Measurements from ENCODE around the gene SFXN2.
"Not testable (repeated sequence)": the region's sequence is repeated elsewhere in the genome, so short reads cannot be mapped to it uniquely, and the experiment has no call there.

The SFXN2 gene

DNA sequence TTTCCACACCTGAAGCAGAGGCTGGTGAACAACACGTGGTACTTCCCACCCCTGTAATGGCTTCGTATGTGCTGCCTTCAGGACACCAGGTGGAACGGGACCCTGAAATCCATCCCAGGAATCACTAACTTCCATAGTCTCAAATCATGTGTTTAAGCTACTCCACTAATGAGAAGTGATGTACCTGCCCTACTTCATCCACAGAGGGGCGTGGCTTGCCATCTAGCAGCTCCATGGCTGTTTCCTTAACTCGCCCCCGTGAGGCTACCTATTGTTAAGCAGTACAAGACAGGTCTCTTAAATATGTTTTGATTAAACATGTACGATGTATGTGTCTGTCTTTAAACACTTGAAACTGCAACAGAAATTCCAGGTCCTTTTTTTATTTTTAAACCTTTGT lies 32.0 kb upstream of the SFXN2 start:
- no peak for DNase-seq

DNA sequence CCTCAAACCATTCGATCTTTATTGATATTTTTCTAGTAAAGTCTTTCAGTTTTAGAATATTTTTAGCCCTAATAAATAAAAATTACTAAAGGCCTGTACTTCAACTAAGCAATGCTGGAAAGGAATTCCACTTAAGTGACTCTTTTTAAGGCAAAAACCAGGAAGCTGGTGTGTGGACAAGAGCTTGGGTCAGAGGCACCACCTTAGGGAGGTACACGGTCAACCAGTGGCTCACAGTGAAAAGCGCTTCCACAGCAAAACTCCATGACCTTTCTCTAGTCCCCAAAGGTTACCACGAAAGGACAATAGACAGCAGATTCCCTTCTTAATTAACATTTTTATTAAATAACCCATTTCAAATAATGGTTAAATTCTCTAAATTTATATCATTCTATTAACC lies 31.5 kb upstream of the SFXN2 start:
- no peak for DNase-seq

DNA sequence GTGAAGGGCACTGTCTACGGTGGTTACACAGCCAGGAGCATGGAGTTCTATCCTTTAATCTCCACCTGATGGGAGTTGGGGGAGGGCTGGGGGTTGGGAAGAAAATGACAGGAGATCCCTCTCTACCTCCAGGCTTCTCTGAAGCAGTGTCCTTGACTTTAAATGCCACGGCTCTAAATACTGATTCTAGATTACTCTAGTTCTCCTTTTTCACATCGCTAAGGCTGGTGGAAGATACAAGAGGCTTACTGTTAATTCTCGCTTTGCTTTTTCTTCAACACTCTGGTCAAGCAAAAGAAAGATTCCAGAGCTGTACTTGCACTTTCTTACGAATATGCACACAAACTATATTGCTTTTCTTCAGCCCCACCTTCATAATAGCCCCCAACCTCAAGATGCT lies 30.7 kb upstream of the SFXN2 start:
- DNase-seq: no peak

GRCh38 chr10:102691285-102692066 lies 23.0 kb upstream of the SFXN2 start:
- DNase-seq: no peak

DNA sequence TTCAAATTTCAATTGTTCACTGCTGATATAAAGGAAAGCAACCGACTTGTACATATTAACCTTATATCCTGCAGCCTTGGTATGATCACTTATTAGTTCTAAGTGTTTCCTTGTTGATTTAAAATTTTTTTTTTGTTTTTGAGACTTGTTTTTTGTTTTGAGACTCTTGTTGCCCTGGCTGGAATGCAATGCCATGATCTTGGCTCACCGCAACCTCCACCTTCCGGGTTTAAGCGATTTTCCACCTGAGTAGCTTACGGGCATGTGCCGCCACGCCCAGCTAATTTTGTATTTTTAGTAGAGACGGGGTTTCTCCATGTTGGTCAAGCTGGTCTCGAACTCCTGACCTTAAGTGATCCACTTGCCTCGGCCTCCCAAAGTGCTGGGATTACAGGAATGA lies 19.0 kb upstream of the SFXN2 start:
- not testable (repeated sequence) for DNase-seq

DNA sequence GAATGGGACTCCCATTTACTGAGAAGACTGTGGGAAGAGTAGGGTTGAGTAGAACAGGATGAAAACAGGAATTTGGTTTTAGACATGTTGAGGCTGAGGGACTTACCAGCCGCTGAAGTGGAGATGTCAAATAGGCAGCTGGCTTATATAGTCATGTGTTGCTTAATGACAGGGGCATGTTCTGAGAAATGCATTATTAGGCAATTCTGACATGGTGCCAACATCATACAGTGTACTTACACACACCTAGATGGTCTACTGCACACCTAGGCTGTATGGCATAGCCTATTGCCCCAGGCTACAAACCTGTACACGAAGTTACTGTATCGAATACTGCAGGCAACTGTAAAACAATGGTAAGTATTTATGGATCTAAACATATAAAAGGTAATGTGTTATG lies 17.7 kb upstream of the SFXN2 start:
- DNase-seq: no peak

DNA sequence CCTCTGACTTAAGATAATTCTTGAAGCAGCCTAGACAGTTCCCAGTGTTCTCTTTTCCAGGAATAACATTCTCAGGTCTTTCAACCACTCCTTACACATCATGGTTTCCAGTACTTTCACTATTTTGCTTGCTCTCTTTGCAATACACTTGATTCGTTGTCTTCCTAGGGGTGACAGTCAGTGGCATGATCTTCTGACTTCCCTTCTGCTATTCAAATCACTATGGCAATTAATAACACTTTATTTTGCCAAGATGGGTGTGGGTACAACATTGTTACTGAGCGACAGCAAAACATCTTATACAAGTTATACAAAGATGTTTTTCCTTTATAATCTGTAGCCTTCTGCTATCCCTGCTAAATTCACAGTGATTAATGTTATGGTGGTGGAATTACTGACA lies 15.5 kb upstream of the SFXN2 start:
- no peak for DNase-seq

GRCh38 chr10:102701272-102701671 lies 13.2 kb upstream of the SFXN2 start:
- no peak for DNase-seq

- DNase-seq: no peak
These were observed 12.6 kb upstream of the SFXN2 start for GRCh38 chr10:102701796-102702195.

DNA sequence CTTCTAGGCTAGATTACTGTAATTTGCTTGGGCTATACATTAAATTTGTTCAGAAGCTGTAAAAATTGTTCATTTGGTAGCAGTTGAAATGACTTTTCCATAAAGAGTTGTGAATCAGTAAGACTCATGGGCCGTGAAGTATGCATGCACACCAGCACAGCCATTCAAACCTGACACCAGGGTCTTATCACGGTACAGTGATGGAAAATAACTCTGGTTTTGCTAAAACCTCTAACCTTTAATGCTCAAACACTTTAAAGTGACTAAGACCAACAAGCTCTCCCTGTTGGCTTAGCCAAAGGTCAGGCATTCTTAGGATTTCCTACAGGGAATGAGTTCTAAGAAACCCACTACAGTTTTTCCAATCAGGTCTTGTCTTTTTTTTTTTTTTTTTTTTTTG lies 11.7 kb upstream of the SFXN2 start:
- DNase-seq: no peak

- DNase-seq: no peak
These were observed 9.5 kb upstream of the SFXN2 start for GRCh38 chr10:102704915-102705314.

DNA sequence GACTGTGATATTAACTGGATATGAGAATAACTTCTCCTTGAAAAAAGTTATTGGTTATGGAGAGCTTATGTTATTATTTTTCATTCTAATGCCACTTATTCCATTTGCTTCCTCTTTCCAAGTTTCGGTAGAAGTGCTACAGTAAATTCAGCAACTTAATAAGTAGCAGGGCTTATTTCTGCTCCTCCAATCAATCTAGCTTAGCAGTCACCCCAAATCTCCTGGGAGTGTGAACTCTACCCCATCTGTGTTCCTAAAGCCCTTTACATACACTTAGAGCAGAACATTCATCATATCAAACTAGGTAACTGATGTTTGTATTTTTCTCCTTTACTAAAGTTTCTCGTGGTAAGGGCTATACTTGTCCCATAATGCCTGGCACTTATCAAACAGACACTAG lies 8.9 kb upstream of the SFXN2 start:
- no peak for DNase-seq

DNA sequence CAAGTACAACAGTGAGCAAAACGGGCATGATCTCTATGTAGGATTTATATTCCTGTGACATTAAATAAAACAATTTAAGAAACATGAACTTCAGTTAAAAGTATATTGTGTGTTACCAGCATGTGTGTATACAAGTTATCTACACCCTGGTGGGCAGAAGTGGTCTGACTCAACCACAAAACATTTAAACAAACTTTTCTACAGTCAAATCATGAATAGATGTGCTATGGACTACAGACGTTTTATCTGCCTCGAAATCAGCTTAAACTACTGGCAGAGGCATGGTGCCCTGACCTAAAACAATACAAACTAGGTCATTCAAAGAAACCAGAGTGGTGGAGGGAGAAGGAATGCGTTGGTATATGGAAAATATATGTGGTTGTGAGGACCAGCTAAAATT lies 3.8 kb upstream of the SFXN2 start:
- peak; percentile 34 for DNase-seq

GRCh38 chr10:102712089-102712488 lies 2.3 kb upstream of the SFXN2 start:
- DNase-seq: no peak

GRCh38 chr10:102712843-102713538 lies 1.4 kb upstream of the SFXN2 start:
- DNase-seq: no peak

GRCh38 chr10:102713539-102713813 lies 960 bp upstream of the SFXN2 start:
- no peak for DNase-seq

DNA sequence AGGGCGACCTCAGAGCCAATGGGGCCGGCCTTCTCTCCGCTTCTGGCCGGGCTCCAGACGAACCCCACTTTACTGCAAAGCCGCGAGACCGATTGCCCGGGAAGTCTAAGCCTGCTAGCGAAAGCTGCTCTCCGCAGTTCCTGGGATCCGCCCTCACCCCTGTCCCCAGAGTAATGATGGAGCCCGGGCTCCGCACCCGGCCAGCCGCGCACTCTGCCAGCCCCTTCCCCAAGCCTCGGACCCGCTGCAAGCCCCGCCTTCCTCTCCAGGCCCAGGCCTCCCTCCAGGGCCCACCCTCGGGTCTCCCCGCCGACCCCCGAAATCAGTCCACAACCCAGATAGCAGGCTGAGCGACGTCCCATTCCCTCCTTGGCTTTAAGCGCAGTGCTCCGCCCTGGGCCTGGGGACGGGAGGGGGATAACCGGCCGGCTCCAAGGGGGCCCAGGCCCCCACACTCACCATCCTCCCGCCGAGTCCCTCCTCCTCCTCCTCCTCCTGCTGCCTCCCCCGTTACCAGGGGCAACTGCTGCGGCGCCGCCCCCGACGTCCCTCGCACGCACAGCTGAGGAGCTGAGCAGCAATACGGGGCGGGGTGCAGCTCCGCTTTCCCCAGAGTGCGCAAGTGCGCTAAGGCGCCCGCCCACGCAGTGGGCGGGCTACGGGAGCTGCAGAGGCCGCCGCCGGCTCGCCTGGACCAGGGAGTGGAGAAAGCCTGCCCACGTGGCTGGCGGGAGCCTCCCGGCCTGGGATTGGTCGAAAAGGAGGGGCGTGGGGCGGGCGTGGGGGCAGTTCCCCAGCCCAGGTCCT lies 419 bp upstream of the SFXN2 start, which contains the start of gene ARL3:
TSS of gene ARL3 (minus strand) at position 584 of the 807 bp plus-strand sequence. CDS start at position 462, 122 bp downstream.
- peak; percentile 95 for DNase-seq

- no peak for DNase-seq
These were observed 1.4 kb downstream of the SFXN2 start for GRCh38 chr10:102715880-102716279.

- DNase-seq: not testable (repeated sequence)
These were observed 2.6 kb downstream of the SFXN2 start for GRCh38 chr10:102716900-102717565.

DNA sequence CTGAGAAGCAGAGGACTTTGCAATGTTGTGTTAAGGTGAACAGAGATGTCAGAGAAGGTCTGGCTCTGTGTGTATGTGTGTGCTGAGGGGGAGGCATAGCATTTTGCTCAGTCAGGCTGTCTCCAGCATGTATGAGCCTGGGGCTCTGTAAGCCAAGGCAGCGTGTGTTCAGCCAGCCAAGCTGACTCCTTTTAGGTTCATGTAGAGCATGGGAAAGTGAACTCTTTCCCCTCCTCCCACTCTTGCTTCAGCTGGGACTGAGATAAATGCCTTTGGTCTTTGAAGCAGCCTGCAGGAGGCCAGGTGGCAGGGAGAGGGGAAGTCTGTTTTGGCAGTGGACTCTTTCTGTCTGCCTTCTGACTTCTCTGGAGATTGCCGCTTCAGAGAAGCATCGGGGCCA lies 3.8 kb downstream of the SFXN2 start:
- no peak for DNase-seq

DNA sequence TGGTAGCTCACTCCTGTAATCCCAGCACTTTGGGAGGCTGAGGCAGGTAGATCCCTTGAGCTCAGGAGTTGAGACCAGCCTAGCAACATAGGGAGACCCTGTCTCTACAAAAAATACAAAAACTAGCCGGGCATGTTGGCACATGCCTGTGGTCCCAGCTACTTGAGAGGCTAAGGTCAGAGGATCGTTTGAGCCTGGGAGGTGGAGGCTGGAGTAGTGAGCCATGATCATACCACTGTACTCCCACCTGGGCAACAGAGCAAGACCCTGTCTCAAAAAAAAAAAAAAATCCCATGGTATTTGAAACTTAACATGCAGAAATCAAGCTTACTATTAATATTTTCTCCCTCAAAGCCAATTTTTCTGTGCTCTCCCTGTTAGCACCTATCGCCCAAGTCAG lies 5.9 kb downstream of the SFXN2 start:
- no peak for DNase-seq

DNA sequence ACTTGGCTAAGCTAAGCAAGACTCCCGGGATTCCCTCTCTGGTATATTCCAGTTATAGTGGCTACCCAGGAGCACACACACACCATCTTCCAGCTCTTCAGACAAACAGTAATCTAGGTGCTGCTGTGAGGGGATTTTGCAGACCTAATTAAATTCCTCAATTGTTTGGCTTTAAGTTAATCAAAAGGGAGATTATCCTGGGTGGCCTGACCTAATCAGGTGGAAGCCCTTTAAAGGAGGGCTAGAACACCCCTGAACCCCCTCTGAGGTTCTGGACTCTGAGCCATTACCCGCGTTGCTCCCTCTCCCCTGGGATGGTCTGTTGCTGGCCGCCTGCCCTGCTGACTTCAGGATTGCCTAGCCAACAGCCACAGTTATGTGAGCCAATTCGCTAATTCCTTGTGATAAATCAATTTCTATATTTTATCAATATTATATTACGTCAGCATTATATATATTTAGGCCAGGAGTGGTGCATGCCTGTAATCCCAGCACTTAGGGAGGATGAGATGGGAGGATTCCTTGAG lies 6.4 kb downstream of the SFXN2 start:
- DNase-seq: no peak

DNA sequence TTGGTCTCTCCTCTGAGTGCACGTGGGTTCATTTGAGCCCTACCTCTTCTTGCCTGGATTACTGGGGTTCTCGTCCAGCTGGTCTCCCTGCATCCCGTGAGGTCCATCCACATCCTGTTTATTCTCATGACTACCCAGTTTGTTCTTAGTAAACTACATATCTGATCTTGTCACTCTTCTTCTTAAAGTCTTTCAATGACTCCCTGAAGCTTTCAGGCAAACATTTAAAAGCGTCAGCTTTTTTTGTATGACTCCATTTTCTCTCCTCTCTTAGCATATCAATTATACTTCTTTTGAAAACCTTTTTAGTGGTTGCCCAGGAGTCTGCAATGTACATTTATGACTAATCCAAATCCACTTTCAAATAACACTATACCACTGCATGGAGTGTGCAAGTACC lies 7.5 kb downstream of the SFXN2 start:
- DNase-seq: no peak

Data from CD4-positive, alpha-beta T cell treated with Interleukin-17A for 1 hour (primary cell).